Umbilical cord (tissue), 2 donors: Measurements from ENCODE around the gene GALNS. TPM values are rescaled to one million over a fixed set of nuclear protein-coding genes. Genes with fewer than 3 reads are reported as not detected.
A peak's percentile ranks its signal among the peaks of the same experiment; 100 is the strongest.
"Not testable (repeated sequence)": the region's sequence is repeated elsewhere in the genome, so short reads cannot be mapped to it uniquely, and the experiment has no call there.

Experiments
- DNase-seq: peaks from one replicate; pipeline ENCODE4 v3.0.0-alpha.2; 2015; ENCODE audit warnings: low spot score
- total RNA-seq: library from RNA; depleted of rRNA; stranded (reverse); fragments of >200 nt; gene quantifications from one replicate; pipeline ENCODE4 v1.2.3, GENCODE V29; 2014; ENCODE audit warnings: low replicate concordance; ENCODE audit not compliant: insufficient read depth

Gene GALNS
- total RNA-seq, 1 donor from 2014 or later = 14.9 TPM

DNA sequence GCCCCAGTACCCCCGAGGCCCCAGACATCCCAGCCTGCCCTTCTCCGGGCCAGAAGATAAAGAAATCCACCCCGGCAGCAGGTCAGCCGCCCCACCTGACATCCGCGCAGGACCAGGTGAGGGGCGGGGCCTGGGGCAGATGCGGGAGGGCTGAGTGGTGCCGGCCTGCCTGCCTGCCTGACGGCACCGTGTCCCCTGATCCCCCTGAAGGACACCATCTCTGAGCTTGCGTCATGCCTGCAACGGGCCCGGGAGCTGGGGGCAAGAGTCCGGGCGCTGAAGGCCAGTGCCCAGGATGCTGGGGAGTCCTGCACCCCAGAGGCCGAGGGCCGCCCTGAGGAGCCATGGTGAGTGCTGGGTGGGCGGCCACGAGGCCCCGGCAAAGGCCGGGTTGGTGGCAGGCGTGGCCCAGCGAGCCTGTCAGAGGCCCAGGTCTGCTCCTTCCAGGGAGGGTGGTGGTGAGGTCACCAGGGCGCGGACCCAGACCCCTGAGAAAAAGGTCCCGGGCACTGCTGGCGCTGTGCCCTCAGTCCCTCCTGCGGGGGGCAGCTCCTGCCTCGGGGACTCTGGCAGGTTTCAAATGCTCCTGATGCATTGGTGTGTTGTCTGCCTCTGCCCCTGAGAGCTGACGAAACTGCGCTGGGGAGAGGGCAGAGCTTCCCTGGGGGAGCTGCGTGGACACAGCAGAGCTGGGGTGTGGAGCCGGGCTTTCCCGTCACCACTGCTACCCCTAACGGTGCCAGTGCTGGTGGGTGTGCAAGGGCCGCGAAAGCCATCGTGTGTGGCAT is 52.0 kb downstream of the GALNS start:
- DNase-seq = no peak

GRCh38 chr16:88804173-88804551 is 52.6 kb downstream of the GALNS start:
- no peak for DNase-seq

DNA sequence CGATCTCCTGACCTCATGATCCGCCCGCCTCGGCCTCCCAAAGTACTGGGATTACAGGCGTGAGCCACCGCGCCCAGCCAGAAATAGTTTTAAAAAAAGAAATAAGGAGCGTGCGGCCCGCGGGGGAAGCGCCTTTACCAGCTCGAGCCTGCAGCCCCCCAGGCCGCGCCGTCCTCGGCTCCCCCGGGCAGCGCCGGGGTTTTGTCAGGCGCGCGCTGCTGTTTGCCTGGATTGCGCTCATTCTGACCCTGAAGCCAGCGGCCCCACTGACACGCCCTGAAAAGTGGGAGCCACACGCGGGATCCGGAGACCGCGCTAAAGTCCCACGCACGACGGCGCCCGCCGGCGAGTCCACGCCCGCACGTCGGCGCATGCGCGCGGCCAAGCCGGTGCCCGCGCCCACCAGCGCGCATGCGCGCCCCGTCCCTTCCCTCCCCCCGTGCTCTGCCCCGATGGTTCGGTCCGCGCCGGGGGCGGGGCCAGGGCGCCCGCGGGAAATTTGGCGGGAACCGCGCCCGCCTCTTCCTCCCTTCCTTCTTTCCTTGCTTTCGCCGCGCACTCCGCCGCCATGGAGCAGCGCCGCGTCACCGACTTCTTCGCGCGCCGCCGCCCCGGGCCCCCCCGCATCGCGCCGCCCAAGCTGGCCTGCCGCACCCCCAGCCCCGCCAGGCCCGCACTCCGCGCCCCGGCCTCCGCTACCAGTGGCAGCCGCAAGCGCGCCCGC is 53.3 kb downstream of the GALNS start, which contains the start of gene CDT1:
CDT1 (plus strand) TSS at position 526 of the 724 bp plus-strand sequence; CDS start at position 569, 43 bp downstream.
- peak; percentile 83 for DNase-seq

DNA sequence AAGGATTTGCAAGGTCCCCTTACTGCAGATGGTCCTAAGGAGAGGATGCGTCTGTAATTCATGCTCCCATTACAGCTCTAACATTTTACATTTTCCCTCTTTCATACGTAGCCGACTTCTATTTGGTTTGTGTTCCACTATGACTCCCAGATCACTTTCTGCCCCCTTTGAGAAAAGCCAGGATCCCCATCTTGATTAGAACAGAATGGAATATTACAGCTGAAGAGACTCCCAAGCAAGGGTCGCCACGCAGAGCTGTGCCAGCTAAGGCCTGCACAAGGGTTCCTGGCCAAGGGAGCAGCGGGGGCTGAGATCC is 56.5 kb downstream of the GALNS start:
- no peak for DNase-seq

DNA sequence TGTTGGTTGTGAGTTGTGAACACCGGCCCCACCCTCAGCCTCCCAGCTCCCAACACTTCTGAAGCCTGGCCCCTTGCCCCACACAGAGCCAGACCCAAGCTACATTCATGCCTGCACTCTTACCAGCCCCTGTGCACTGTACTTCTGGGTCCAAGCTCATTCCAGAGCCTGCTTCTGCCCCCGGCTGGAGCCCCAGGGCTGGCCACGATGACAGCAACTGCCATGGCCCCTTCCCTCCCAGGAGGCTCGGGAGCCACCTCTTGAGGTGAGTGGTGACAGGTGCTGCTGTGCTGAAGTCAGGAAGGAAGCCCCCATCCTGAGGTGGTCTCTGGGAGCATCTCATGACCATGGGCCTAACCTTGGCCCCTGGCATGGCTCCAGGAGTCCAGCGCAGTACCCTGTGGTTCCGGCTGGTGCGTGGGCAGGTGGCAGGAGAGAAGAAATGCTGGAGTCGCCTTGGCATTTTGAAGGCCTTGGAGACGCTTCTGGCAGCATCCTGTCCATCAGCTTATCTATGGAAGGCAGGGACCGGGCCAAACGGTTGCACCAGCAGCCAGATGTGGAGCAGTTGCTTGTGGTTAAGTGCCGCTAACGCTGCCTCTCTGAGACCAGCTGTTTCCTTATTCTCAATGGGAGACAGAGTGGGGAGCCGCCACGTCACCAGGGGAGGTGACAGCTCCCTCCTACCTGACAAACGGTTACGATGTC is 57.0 kb downstream of the GALNS start:
- DNase-seq = no peak

DNA sequence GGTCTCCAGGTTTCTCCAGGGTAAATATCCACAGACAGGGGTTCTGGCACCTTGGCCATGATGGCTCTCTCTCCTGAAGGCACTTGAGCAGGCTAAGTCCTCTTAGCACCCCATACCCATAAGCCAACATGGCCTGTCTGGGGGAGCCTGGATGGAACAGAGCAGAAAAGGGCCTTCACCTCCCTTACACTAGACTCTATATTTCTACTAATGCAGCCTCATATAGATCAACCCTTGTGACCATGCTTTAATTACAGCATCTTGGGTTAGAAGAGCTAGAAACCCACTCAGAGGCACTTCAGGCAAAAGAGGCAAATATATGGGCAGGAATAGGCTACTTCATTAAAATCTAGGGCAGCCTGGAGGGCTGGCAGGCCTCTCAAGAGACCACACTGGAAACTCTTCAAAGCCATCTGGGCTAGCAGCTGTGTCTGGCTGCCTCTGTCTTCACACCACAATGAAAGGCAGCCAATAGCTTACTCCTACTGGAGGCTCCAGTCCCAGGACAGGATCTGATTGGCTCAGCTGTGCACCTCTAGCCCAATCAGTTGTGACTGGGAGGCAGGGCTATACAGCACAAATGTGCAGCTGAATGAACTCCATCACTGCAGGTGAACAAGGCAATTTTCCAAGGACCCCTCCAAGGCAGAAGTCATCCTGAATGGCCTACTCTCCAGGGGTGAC is 57.8 kb downstream of the GALNS start:
- DNase-seq = no peak

DNA sequence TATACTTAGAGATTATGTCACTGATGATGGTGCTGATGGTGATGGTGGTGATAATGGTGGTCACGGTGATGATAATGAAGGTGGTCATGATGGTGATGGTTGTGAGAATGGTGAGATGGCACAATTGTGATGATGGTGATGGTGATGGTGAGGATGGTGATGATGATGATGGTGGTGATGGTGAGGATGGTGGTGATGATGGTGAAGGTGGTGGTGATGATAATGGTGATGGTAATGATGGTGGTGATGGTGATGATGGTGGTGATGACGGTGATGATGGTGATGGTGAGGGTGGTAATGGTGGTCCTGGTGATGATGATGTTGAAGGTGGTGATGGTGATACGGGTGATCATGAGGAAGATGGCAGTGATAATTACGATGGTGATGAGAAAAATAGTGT is 58.7 kb downstream of the GALNS start:
- DNase-seq = no peak

GRCh38 chr16:88796278-88796677 is 60.5 kb downstream of the GALNS start:
- no peak for DNase-seq

DNA sequence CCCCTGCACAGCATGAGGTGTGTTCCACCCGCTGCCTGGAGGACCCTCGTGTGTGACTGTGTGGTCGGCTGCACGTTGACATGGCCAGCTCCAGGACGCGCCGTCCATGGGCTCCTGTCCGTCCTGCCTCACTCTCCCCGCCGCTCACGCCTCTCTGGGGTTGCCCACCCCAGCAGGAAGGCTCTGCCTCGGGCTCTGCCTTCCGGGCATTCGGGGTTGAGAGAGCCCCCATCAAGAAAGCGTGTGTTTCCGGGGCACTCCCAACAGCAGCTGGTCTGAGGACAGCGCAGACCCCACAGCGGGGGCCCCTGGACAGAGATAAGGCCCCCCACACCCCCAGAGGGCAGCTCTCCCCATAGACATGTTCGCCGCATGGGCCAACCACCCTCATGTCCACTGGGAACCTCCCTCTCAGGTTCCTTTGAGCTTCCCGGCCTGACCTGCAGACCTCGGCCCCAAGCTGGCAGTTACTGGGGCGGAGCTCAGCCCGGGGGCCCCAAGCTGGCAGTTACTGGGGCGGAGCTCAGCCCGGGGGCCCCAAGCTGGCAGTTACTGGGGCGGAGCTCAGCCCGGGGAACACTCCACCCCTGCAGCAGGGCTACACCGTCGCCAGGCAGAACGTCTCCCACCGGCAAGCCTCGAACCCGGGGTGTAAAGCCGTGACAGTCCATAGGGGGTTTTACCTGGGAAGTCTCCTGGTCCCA is 63.3 kb downstream of the GALNS start:
- DNase-seq = no peak

GRCh38 chr16:88792668-88793250 is 64.0 kb downstream of the GALNS start:
- DNase-seq = no peak

DNA sequence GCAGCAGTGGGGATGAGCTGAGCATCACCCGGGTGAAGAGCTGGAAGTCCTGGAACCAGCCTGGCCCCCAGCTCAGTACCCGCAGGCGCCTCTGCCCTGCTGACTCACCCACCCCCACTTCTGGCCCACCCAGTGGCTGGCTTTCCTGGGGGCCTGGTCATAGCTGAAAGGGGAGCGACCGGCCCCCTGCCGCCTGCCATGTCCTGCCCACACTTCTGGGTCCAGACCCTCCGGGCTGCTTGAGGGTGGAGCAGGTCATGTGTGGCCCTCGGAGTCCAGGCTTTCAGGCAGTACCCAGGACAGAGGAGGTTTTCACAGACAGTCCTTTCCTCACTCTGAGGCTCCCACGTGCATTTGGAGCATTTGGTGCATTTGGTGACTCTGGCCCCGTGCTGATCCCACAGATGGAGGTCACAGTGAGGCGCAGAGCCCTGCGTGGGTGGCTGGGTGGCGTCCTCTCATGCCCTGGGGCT is 64.6 kb downstream of the GALNS start:
- no peak for DNase-seq

GRCh38 chr16:88790312-88791211 is 66.2 kb downstream of the GALNS start:
- no peak for DNase-seq

GRCh38 chr16:88789594-88789993 is 67.2 kb downstream of the GALNS start:
- DNase-seq = no peak

DNA sequence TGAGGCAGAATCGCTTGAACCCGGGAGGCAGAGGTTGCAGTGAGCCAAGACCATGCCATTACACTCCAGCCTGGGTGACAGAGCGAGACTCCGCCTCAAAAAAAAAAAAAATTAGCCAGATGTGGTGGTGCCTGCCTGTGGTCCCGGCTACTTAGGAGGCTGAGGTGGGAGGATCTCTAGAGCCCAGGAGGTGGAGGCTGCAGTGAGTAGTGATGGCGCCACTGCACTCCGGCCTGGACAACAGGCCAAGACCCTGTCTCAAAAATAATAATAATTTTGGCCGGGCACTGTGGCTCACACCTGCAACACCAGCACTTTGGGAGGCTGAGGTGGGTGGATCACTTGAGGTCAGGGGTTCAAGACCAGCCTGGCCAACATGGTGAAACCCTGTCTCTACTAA is 68.0 kb downstream of the GALNS start:
- not testable (repeated sequence) for DNase-seq

- DNase-seq = no peak
Measured at GRCh38 chr16:88787579-88788314, 69.0 kb downstream of the GALNS start.

DNA sequence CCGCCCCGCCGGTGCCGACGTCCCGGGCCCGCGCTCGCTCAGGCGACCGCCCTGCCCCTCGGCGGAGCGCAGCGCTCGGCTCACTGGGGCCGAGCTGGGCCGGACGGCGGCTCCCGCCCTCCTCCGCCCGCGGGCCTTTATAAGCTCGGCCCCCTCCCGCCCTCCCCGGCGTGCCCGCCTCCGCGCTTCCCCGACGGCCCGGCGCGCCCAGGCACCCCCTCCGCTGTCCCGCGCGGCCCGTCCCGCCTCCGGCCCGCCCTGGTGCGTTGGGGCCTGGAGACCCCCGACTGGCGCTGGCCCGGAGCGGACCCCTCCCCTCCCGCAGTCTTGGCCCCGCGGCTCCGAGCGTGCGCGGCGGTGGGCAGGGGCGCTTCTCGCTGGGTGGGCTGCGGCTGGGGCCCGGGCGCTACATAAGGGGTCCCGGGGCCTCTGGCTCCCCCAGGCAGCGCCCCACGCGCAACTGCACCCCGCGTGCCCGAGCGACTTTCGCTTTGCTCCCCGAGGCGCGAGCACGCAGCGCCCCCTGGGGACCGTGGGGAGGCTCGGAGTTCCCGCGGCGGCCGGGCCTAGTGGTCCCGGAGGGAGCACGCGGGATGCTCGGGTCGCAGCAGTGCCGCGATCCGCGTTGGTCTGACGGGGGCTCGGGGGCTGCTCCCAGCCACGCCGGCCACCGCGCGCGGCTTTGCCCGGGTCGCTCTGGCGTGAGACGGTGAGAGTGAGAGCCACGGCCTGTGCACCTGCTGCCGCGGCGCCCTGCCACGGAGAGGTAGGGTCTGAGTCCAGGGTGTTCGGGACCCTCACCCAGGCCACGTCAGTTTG is 71.4 kb downstream of the GALNS start, which contains the start of gene PIEZO1:
PIEZO1 (minus strand) TSS at position 115 of the 819 bp plus-strand sequence. CDS start 256 bp downstream, outside the sequence.
- DNase-seq = peak; percentile 69

DNA sequence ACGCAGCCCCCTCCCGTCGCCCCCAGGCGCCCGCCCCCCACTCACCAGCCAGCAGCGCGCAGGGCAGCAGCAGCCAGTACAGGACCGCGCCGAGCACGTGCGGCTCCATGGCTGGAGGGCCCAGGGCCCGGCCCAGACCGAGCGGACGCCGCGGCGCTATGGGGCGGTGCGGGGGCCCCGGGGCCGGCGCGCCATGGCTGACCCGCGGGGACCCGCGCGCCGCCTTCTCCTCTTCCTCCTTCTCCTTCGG is 72.0 kb downstream of the GALNS start:
- DNase-seq = no peak
